ENCODE measurements around the gene NDUFV1. TPM values are rescaled to one million over a fixed set of nuclear protein-coding genes. Genes with fewer than 3 reads are reported as not detected.
"Not testable (repeated sequence)": the region's sequence is repeated elsewhere in the genome, so short reads cannot be mapped to it uniquely, and the experiment has no call there.

Gene NDUFV1
- total RNA-seq, 8 experiments from 2014 or later = 135 to 267 (median 157) TPM

GRCh38 chr11:67577951-67578350 lies 28.8 kb upstream of the NDUFV1 start:
- ATAC-seq (replicated peaks in 6 of 8) = no peak
- no peak overlapping the region for H3K27ac ChIP-seq
- in situ Hi-C loops (cut with MboI; ENCODE audit: low pct_unique_long_range_greater_than_20kb in 2 of 9, low sequenced_read_pairs in 9 of 9, unreplicated experiment in 9 of 9) = no loop called here
- WGBS, 10 experiments = 60 to 100% (median 83%) methylated on average over 1 to 2 of the region's 6 CpGs; no CpG with 5 or more reads in 6 of the 10 experiments
- H3K4me1 ChIP-seq (replicated peaks in 1 of 2) = peaks cover 20 to 22% of the 10 kb centered on the region in 2 donors
- no peak overlapping the region for H3K4me3 ChIP-seq

GRCh38 chr11:67581469-67581868 lies 25.3 kb upstream of the NDUFV1 start:
- Histone ChIP-seq H3K4me3 (no peak overlapping the region), H3K27ac (no peak overlapping the region), H3K4me1 (replicated peaks in 1 of 2) (peaks cover 28 to 34% of the 10 kb centered on the region in 2 donors)
- WGBS, 10 experiments = 0 to 80% (median 24%) methylated on average over 2 to 10 of the region's 11 CpGs
- ATAC-seq (replicated peaks in 6 of 8) = no peak
- in situ Hi-C loops (cut with MboI; ENCODE audit: low pct_unique_long_range_greater_than_20kb in 2 of 9, low sequenced_read_pairs in 9 of 9, unreplicated experiment in 9 of 9) = no loop called here

- no peak for ATAC-seq (replicated peaks in 6 of 8)
- WGBS, 10 experiments = 37 to 89% (median 72%) methylated on average over 1 to 4 of the region's 4 CpGs
- peaks cover 28 to 34% of the 10 kb centered on the region in 2 donors for H3K4me1 ChIP-seq (replicated peaks in 1 of 2)
- no peak overlapping the region for H3K27ac ChIP-seq
- in situ Hi-C loops (cut with MboI; ENCODE audit: low pct_unique_long_range_greater_than_20kb in 2 of 9, low sequenced_read_pairs in 9 of 9, unreplicated experiment in 9 of 9) = no loop called here
- no peak overlapping the region for H3K4me3 ChIP-seq
These were observed 24.7 kb upstream of the NDUFV1 start for GRCh38 chr11:67582011-67582410.

GRCh38 chr11:67583247-67584204 lies 23.2 kb upstream of the NDUFV1 start, which contains the start of gene GSTP1:
Gene GSTP1, plus strand, starts transcription at chr11:67583812. Its CDS starts 32 bp downstream, at chr11:67583844.
- in situ Hi-C loops (cut with MboI; ENCODE audit: low pct_unique_long_range_greater_than_20kb in 2 of 9, low sequenced_read_pairs in 9 of 9, unreplicated experiment in 9 of 9) = no loop called here
- Histone ChIP-seq H3K4me1 (replicated peaks in 1 of 2) (peaks cover 28 to 34% of the 10 kb centered on the region in 2 donors), H3K4me3 (peak within 1 kb of the TSS; percentile 44 to 70 (median 60)), H3K27ac (peak within 1 kb of the TSS; percentile 71 to 88)
- 4 to 43% (median 17%) methylated on average over 3 to 18 of the region's 81 CpGs; no CpG with 5 or more reads in 3 of the 10 experiments for WGBS, 10 experiments
- ATAC-seq (replicated peaks in 6 of 8) = peak; percentile 84 to 96 (median 94)

GRCh38 chr11:67584205-67584880 lies 22.4 kb upstream of the NDUFV1 start:
- 67% methylated on average over 1 of the region's 33 CpGs; no CpG with 5 or more reads in 9 of the 10 experiments for WGBS, 10 experiments
- in situ Hi-C loops (cut with MboI; ENCODE audit: low pct_unique_long_range_greater_than_20kb in 2 of 9, low sequenced_read_pairs in 9 of 9, unreplicated experiment in 9 of 9) = no loop called here
- Histone ChIP-seq H3K27ac (peak overlapping the region; percentile 71 to 88), H3K4me3 (peak overlapping the region; percentile 44 to 70 (median 60)), H3K4me1 (replicated peaks in 1 of 2) (peaks cover 28 to 34% of the 10 kb centered on the region in 2 donors)
- peak; percentile 13 to 50 (median 37) for ATAC-seq (replicated peaks in 6 of 8)

- WGBS, 10 experiments = 94 to 100% (median 94%) methylated on average over 1 to 9 of the region's 21 CpGs; no CpG with 5 or more reads in 7 of the 10 experiments
These were observed 21.6 kb upstream of the NDUFV1 start for GRCh38 chr11:67584881-67585873.

GRCh38 chr11:67585911-67586310 lies 20.8 kb upstream of the NDUFV1 start:
- no peak overlapping the region for H3K4me3 ChIP-seq
- no peak overlapping the region for H3K27ac ChIP-seq
- ATAC-seq (replicated peaks in 6 of 8) = no peak
- 67 to 100% methylated on average over 1 of the region's 4 CpGs; no CpG with 5 or more reads in 8 of the 10 experiments for WGBS, 10 experiments
- in situ Hi-C loops (cut with MboI; ENCODE audit: low pct_unique_long_range_greater_than_20kb in 2 of 9, low sequenced_read_pairs in 9 of 9, unreplicated experiment in 9 of 9) = no loop called here
- peaks cover 27 to 32% of the 10 kb centered on the region in 2 donors for H3K4me1 ChIP-seq (replicated peaks in 1 of 2)

More at GRCh38 chr11:67584881-67585873, 21.6 kb upstream of the NDUFV1 start:
- ATAC-seq (replicated peaks in 6 of 8) = peak in 2 of 8 experiments; percentile 2
- in situ Hi-C loops (cut with MboI; ENCODE audit: low pct_unique_long_range_greater_than_20kb in 2 of 9, low sequenced_read_pairs in 9 of 9, unreplicated experiment in 9 of 9) = no loop called here
- H3K4me1 ChIP-seq (replicated peaks in 1 of 2) = peaks cover 28 to 34% of the 10 kb centered on the region in 2 donors
- H3K4me3 ChIP-seq = peak overlapping the region; percentile 44 to 70 (median 60)
- H3K27ac ChIP-seq = peak overlapping the region; percentile 71 to 88

GRCh38 chr11:67586568-67587250 lies 20.0 kb upstream of the NDUFV1 start:
- 75 to 100% (median 86%) methylated on average over 1 to 4 of the region's 5 CpGs; no CpG with 5 or more reads in 2 of the 10 experiments for WGBS, 10 experiments
- no peak for ATAC-seq (replicated peaks in 6 of 8)
- in situ Hi-C loops (cut with MboI; ENCODE audit: low pct_unique_long_range_greater_than_20kb in 2 of 9, low sequenced_read_pairs in 9 of 9, unreplicated experiment in 9 of 9) = no loop called here
- no peak overlapping the region for H3K4me3 ChIP-seq
- H3K4me1 ChIP-seq (replicated peaks in 1 of 2) = peaks cover 20 to 24% of the 10 kb centered on the region in 2 donors
- H3K27ac ChIP-seq = no peak overlapping the region

GRCh38 chr11:67588136-67588503 lies 18.6 kb upstream of the NDUFV1 start:
- WGBS, 10 experiments = 91 to 100% (median 100%) methylated on average over 1 of the region's 1 CpG; no CpG with 5 or more reads in 7 of the 10 experiments
- ATAC-seq (replicated peaks in 6 of 8) = no peak
- no peak overlapping the region for H3K4me3 ChIP-seq
- in situ Hi-C loops (cut with MboI; ENCODE audit: low pct_unique_long_range_greater_than_20kb in 2 of 9, low sequenced_read_pairs in 9 of 9, unreplicated experiment in 9 of 9) = no loop called here
- H3K4me1 ChIP-seq (replicated peaks in 1 of 2) = peaks cover 7 to 11% of the 10 kb centered on the region in 2 donors
- no peak overlapping the region for H3K27ac ChIP-seq

GRCh38 chr11:67588899-67589415 lies 17.8 kb upstream of the NDUFV1 start:
- WGBS, 10 experiments = 65 to 100% (median 84%) methylated on average over 1 to 5 of the region's 11 CpGs; no CpG with 5 or more reads in 4 of the 10 experiments

GRCh38 chr11:67592880-67593564 lies 13.7 kb upstream of the NDUFV1 start:
- Histone ChIP-seq H3K4me1 (replicated peaks in 1 of 2) (no peaks in the 10 kb centered on the region), H3K27ac (no peak overlapping the region), H3K4me3 (no peak overlapping the region)
- in situ Hi-C loops (cut with MboI; ENCODE audit: low pct_unique_long_range_greater_than_20kb in 2 of 9, low sequenced_read_pairs in 9 of 9, unreplicated experiment in 9 of 9) = no loop called here
- peak in 1 of 8 experiments; percentile 14 for ATAC-seq (replicated peaks in 6 of 8)
- 0 to 80% (median 52%) methylated on average over 1 to 6 of the region's 12 CpGs; no CpG with 5 or more reads in 4 of the 10 experiments for WGBS, 10 experiments

More at GRCh38 chr11:67588899-67589415, 17.8 kb upstream of the NDUFV1 start:
- in situ Hi-C loops (cut with MboI; ENCODE audit: low pct_unique_long_range_greater_than_20kb in 2 of 9, low sequenced_read_pairs in 9 of 9, unreplicated experiment in 9 of 9); ATAC-seq (replicated peaks in 6 of 8); H3K27ac ChIP-seq; H3K4me3 ChIP-seq: not testable (repeated sequence)
- H3K4me1 ChIP-seq (replicated peaks in 1 of 2) = peaks cover 7 to 11% of the 10 kb centered on the region in 2 donors
